GM18867 (cell line): Measurements from ENCODE around the gene ROBO1.

Experiments used
- ATAC-seq: cut with Tn5 transposase; IDR thresholded peaks from one replicate; pipeline ENCODE4 v1.9.1; 2021; ENCODE audit warnings: mild to moderate bottlenecking, moderate library complexity; ENCODE audit not compliant: unreplicated experiment

The ROBO1 gene

DNA sequence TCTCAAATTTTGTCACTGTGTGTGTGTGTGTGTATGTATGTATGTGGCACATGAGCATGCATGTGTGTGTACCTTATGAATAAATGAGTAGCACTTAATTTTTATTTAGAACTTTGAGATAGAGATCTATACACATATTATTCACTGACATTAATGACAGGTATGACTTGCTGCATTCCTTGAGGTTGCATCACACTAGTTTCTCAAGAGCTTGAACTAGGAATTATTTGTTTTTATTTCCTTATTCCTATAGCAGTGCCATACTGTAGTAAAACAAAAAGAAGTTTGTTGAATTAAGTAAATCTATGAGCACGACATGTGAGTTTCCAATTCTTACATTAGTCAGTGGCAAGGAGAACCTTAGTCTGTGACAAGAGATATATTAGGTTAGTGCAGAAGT lies 943.9 kb downstream of the ROBO1 start:
- ATAC-seq, result no peak

- no peak for ATAC-seq
These were observed 944.4 kb downstream of the ROBO1 start for GRCh38 chr3:78823434-78823833.

DNA sequence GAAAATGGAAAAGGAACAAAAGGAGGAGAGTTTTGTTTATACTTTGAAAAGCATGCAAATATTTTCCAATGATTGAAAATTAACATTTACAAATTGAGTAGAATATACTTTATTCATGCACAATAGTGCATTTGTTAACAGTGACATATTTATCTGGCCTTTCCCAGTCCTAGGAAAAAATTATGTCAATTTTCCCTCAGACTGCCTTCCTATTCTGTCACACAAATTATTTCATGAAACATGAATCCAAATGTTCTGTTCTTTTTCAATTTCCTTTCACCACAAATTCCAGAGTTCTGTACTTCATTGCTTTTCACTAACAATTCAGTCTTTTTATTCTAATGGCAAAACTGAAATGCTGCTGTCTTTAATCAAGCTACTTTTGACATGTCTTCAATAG lies 945.1 kb downstream of the ROBO1 start:
- no peak for ATAC-seq

DNA sequence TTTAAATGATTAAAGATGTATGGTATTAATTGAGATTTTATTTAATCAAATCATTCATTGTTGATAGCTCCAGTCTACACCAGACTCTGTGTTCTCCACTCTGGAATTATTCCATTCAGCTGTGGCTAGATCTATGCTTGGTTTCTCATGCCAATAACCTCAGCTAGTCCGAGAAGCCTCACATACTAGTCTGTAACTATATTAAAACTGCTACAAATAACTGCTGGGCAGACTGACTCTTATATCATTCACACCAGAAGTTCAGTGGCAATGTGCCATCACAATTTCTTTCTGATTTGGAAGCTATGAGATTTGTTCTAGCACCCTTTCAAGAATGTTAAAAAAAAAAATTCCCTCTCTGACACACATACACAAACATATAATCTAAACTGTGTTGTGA lies 947.3 kb downstream of the ROBO1 start:
- no peak for ATAC-seq

- ATAC-seq, result no peak
These were observed 949.4 kb downstream of the ROBO1 start for GRCh38 chr3:78818161-78818985.

GRCh38 chr3:78814893-78815562 lies 952.8 kb downstream of the ROBO1 start:
- ATAC-seq, result no peak

- no peak for ATAC-seq
These were observed 955.6 kb downstream of the ROBO1 start for GRCh38 chr3:78812166-78812565.

DNA sequence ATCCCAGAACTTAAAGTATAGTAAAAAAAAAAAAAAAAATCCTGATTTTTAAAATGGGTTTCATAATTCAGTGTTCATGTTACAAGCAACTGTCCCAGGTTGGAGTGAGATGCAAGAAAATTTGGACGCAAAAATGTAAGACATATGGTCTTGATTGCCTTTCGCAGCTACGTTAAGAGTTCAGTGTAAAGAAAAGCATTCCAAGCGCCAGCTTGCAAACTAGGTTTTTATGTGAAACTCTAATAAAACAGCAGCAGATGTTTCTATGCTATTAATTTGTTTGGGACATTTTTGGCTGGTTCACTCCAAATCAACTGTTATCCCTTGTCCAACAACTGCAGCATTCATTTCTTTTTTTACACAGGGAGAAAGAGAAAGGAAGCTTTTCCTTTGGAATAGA lies 957.8 kb downstream of the ROBO1 start:
- no peak for ATAC-seq

GRCh38 chr3:78804251-78805037 lies 963.4 kb downstream of the ROBO1 start:
- no peak for ATAC-seq

GRCh38 chr3:78802562-78802930 lies 965.3 kb downstream of the ROBO1 start:
- ATAC-seq, result no peak

- ATAC-seq, result no peak
These were observed 965.8 kb downstream of the ROBO1 start for GRCh38 chr3:78801926-78802561.

DNA sequence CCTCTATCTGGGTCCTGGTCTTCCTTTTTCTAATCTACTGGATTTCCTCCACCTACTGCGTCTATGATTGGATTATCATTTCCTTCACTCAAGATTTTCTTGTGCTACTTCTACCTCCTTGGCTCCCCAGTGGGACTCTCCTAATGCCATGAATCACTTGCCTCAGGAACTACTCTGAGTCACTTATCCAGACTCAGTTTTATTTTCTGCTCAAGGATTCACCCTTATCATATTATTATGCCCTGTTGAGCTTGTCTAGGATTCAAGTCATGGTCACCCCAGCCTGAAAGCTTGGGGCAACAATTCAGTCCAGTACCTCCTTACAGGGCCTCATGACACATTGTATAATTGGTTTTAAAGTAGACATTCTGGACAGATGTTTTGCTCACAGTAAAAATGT lies 968.1 kb downstream of the ROBO1 start:
- ATAC-seq, result no peak

DNA sequence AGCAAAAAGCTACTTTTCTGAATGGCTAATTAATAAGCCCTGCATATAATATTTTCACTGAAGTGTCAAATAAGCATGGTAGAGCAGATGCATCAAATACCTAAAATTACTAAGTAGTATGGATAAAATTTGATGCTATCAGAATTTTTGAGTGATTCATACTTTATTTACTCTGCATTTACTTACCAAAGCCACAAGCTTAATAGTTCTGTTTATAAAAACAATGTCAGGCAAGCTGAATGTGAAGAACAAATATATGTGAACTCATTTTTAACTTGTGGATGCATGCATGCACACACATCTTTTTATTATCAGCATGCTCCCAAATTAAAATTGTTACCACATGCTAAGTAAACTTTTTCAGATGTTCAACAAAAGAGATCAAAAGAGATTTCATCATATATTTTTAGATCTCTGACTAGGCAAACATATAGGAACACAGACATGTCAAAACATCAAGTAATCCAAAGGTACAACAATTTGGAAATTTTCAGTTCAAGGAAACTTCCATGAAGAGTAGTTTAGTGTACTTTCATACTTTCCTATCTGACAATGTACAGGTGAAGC lies 969.4 kb downstream of the ROBO1 start:
- ATAC-seq, result no peak

- ATAC-seq, result no peak
These were observed 973.4 kb downstream of the ROBO1 start for GRCh38 chr3:78794431-78794830.

- no peak for ATAC-seq
These were observed 975.1 kb downstream of the ROBO1 start for GRCh38 chr3:78792733-78793132.

DNA sequence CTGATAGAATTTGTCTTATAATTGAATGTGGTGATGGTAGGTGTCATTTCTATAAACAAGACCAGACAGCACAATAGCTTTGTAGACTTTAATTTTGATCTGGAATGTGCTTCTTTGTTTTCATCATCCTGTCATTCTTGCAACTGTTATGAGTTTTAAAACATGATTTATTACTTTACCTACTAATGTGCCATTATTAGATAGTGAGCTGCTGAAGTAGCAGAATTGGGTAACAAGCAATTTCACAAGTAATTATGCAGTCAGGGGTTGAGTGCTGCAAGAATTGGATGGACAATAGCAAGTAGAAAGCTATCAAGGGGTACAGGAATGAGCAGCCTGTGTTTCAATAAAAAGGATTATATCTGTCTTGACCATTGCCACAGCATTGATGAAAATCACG lies 975.6 kb downstream of the ROBO1 start:
- no peak for ATAC-seq

DNA sequence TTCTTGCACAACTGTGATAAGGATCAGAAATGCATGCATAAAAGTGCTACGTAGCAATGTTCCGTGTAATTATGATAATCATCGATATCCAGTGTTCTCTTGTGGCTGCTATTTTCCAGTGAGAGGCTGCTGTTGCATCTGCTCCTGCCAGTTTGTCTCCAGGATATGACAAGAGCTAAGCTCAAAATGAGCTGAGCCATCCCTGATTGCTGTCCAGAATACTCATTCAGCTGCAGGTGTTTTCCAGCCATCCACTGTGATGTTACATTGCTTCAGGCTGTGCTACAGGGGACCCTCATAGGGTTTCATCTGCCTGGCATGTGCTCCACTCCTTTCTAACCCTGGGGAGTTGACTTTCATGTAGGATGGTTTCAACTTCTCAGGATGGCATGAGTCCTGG lies 976.0 kb downstream of the ROBO1 start:
- ATAC-seq, result no peak

- ATAC-seq, result no peak
These were observed 979.0 kb downstream of the ROBO1 start for GRCh38 chr3:78788839-78789238.

- ATAC-seq, result no peak
These were observed 982.8 kb downstream of the ROBO1 start for GRCh38 chr3:78785004-78785403.

- no peak for ATAC-seq
These were observed 986.4 kb downstream of the ROBO1 start for GRCh38 chr3:78781351-78781750.
